Neural progenitor cell (in vitro differentiated cells): ENCODE results near the gene SLC9C1. TPM values are rescaled to one million over a fixed set of nuclear protein-coding genes. Genes with fewer than 3 reads are reported as not detected.

Experiments used
- DNase-seq: peaks from one replicate; pipeline ENCODE4 v3.0.0-alpha.2; 2016; ENCODE audit warnings: low spot score
- H2AFZ ChIP-seq: fragments of 200-600 bp; sonication (generic); replicated peaks from 2 replicates; pipeline ENCODE4 v1.6.1; 2016; ENCODE audit warnings: antibody characterized with exemption
- H3F3A ChIP-seq: fragments of 200-600 bp; sonication (generic); 2 replicates; pipeline ENCODE4 v1.6.1; 2016; ENCODE audit warnings: antibody characterized with exemption, low read depth
- H3K27ac ChIP-seq: fragments of 200-600 bp; sonication (generic); 2 replicates; pipeline ENCODE4 v1.5.1; 2016; ENCODE audit warnings: mild to moderate bottlenecking
- H3K27me3 ChIP-seq: fragments of 200-600 bp; sonication (generic); 2 replicates; pipeline ENCODE4 v1.6.1; 2016; ENCODE audit warnings: mild to moderate bottlenecking, moderate library complexity
- H3K36me3 ChIP-seq: fragments of 200-600 bp; sonication (generic); 2 replicates; pipeline ENCODE4 v1.5.1; 2016
- H3K4me1 ChIP-seq: fragments of 200-600 bp; sonication (generic); 2 replicates; pipeline ENCODE4 v1.6.1; 2016; ENCODE audit warnings: mixed run types
- H3K4me2 ChIP-seq: fragments of 200-600 bp; sonication (generic); 2 replicates; pipeline ENCODE4 v1.6.1; 2016
- H3K4me3 ChIP-seq: fragments of 200-600 bp; sonication (generic); 2 replicates; pipeline ENCODE4 v1.5.1; 2016
- H3K79me2 ChIP-seq: fragments of 200-600 bp; sonication (generic); 2 replicates; pipeline ENCODE4 v1.6.1; 2016; ENCODE audit warnings: low read depth
- H3K9ac ChIP-seq: fragments of 200-600 bp; sonication (generic); 2 replicates; pipeline ENCODE4 v1.6.1; 2016
- H3K9me3 ChIP-seq: fragments of 200-600 bp; sonication (generic); 2 replicates; pipeline ENCODE4 v1.5.1; 2016; ENCODE audit warnings: low read depth
- H4K20me1 ChIP-seq: fragments of 200-600 bp; sonication (generic); 2 replicates; pipeline ENCODE4 v1.6.1; 2016; ENCODE audit warnings: low read depth
- H3K27ac Mint-ChIP-seq: 3 replicates; pipeline ENCODE4 v1.8.0; 2021; ENCODE audit warnings: mixed read lengths
- H3K27me3 Mint-ChIP-seq: 2 replicates; pipeline ENCODE4 v1.8.0; 2022; ENCODE audit warnings: low read depth, mild to moderate bottlenecking, inconsistent platforms, moderate library complexity, mixed read lengths; ENCODE audit not compliant: insufficient read depth
- H3K36me3 Mint-ChIP-seq: 3 replicates; pipeline ENCODE4 v1.8.0; 2021; ENCODE audit warnings: mixed read lengths
- H3K4me1 Mint-ChIP-seq: 3 replicates; pipeline ENCODE4 v1.8.0; 2021; ENCODE audit warnings: mixed read lengths
- H3K4me3 Mint-ChIP-seq: 3 replicates; pipeline ENCODE4 v1.8.0; 2021; ENCODE audit warnings: mild to moderate bottlenecking, moderate library complexity, mixed read lengths
- H3K9me3 Mint-ChIP-seq: 3 replicates; pipeline ENCODE4 v1.8.0; 2020; ENCODE audit warnings: mixed read lengths
- EZH2 ChIP-seq: fragments of 200-600 bp; sonication (generic); IDR thresholded peaks from 2 replicates; pipeline ENCODE4 v1.6.1; 2017; ENCODE audit warnings: antibody characterized with exemption, mild to moderate bottlenecking, moderate library complexity
- EZH2phosphoT487 ChIP-seq: fragments of 200-600 bp; sonication (generic); IDR thresholded peaks from 2 replicates; pipeline ENCODE4 v1.6.1; 2017; ENCODE audit warnings: antibody characterized with exemption
- microRNA counts: library from miRNA; unstranded; fragments of <30 nt; microRNA quantifications from one replicate; lab custom pipeline; 2016
- microRNA-seq: library from miRNA; unstranded; fragments of <30 nt; microRNA quantifications from one replicate; pipeline ENCODE4, GENCODE V29; 2016
- small RNA-seq: library from RNA; depleted of rRNA; stranded (forward); fragments of <200 nt; gene quantifications from one replicate; pipeline ENCODE3, GENCODE V24; 2015
- total RNA-seq: library from RNA; depleted of rRNA; stranded (reverse); fragments of >200 nt; gene quantifications from 2 replicates; pipeline ENCODE4 v1.2.3, GENCODE V29; 2015; ENCODE audit warnings: low replicate concordance
- TF ChIP-seq, protein P1 (sequence below): fragments of 200-600 bp; sonication (generic); IDR thresholded peaks from 2 replicates; pipeline ENCODE4 v1.5.1; 2017; ENCODE audit warnings: antibody characterized with exemption, mild to moderate bottlenecking

SLC9C1 gene
- total RNA-seq, 1 donor from 2014 or later, result 1.3 TPM

DNA sequence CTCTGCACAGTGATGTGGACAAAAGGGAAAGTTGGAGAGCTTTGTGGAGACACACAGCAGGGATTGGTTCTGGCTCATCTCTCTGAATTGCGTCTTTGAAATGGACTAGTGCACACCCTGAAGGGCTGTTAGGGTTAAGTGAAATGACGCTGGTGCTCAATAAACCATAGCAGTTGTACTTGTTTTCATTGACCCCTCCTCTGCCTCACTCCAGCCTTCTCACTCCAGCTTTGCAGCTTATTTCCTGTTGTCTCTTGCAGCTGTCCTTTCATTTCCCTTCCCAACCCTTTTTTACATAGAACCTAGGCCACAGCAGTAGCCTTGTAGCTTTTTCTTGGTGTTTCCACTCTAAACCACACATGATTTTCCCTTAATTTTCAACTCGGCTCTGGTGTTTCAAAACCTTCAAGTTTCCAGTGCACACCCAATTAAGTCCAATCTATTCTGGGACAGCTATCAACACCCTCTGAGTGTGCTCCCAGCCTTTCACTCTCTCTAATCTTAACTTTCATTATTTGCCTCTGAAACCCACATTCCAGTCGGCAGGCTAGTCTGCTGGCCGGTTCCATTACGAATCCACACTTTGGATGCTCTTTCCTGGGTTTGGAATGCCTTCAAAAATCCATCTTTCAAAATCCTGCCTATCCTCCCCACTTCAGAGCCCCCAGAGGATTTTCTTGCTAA, 201.4 kb downstream of the SLC9C1 start:
- H3K4me2 ChIP-seq, result peak overlapping the region; percentile 25
- no peaks in the 10 kb centered on the region for H3K36me3 ChIP-seq
- H3F3A ChIP-seq, result peaks cover 12% of the 10 kb centered on the region
- Mint-ChIP-seq H3K9me3 (peaks cover 2% of the 10 kb centered on the region), H3K36me3 (peaks cover 3% of the 10 kb centered on the region), H3K27me3 (peaks cover 5% of the 10 kb centered on the region), H3K4me3 (no peak overlapping the region), H3K4me1 (peaks cover 25% of the 10 kb centered on the region), H3K27ac (peak overlapping the region; percentile 67)
- peaks cover 7% of the 10 kb centered on the region for H3K27me3 ChIP-seq
- peak overlapping the region; percentile 65 for H2AFZ ChIP-seq
- peaks cover 26% of the 10 kb centered on the region for H3K4me1 ChIP-seq
- H3K4me3 ChIP-seq, result no peak overlapping the region
- no peaks in the 10 kb centered on the region for H4K20me1 ChIP-seq
- no peaks in the 10 kb centered on the region for H3K79me2 ChIP-seq
- no peak for TF ChIP-seq EZH2phosphoT487
- TF ChIP-seq EZH2, result no peak
- TF ChIP-seq, protein P1, sequence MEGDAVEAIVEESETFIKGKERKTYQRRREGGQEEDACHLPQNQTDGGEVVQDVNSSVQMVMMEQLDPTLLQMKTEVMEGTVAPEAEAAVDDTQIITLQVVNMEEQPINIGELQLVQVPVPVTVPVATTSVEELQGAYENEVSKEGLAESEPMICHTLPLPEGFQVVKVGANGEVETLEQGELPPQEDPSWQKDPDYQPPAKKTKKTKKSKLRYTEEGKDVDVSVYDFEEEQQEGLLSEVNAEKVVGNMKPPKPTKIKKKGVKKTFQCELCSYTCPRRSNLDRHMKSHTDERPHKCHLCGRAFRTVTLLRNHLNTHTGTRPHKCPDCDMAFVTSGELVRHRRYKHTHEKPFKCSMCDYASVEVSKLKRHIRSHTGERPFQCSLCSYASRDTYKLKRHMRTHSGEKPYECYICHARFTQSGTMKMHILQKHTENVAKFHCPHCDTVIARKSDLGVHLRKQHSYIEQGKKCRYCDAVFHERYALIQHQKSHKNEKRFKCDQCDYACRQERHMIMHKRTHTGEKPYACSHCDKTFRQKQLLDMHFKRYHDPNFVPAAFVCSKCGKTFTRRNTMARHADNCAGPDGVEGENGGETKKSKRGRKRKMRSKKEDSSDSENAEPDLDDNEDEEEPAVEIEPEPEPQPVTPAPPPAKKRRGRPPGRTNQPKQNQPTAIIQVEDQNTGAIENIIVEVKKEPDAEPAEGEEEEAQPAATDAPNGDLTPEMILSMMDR, result no peak
- H3K9me3 ChIP-seq, result no peaks in the 10 kb centered on the region
- DNase-seq, result peak; percentile 37
- H3K27ac ChIP-seq, result no peak overlapping the region
- H3K9ac ChIP-seq, result no peak overlapping the region

DNA sequence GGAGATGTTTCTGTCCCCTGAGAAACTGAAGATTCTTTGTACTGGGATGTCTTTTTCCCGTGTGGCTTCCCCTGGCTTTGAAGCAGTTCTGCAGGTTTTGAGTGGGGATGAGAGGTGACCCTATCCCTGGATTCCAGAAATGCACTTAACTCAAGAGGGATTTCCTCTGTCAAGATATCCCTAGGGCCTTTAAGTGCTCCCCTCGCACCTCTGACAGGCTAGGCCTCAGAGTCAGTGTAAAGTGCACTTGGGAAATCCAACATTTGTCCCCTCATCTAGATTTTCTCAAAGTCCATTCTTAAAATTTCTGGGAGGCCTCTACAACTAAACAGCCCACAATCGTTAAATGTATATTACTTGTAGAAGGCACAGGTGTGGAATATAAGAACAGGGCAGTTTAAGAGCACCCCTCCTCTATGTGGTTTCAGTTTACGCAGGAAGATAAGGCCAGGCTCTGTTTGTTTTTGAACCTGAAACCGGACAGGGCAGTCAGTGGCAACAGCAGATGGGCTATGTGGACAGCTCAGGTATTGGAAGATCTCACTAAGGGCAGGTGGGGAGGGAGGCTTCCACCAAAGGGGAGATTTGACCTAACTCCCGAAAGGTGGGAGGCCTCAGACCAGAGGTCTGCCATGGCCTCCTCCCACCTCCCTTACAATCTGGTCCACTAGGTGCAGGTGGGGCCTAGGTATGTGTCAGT, 203.0 kb downstream of the SLC9C1 start:
- H3F3A ChIP-seq, result peaks cover 17% of the 10 kb centered on the region
- DNase-seq, result no peak
- Mint-ChIP-seq H3K4me1 (peaks cover 33% of the 10 kb centered on the region), H3K27ac (no peak overlapping the region), H3K36me3 (peaks cover 3% of the 10 kb centered on the region), H3K27me3 (peaks cover 10% of the 10 kb centered on the region), H3K9me3 (peaks cover 2% of the 10 kb centered on the region), H3K4me3 (no peak overlapping the region)
- H3K9me3 ChIP-seq, result no peaks in the 10 kb centered on the region
- H3K9ac ChIP-seq, result no peak overlapping the region
- no peak overlapping the region for H2AFZ ChIP-seq
- peaks cover 18% of the 10 kb centered on the region for H3K27me3 ChIP-seq
- no peaks in the 10 kb centered on the region for H3K79me2 ChIP-seq
- H3K4me3 ChIP-seq, result no peak overlapping the region
- no peaks in the 10 kb centered on the region for H4K20me1 ChIP-seq
- peak overlapping the region; percentile 19 for H3K4me2 ChIP-seq
- H3K4me1 ChIP-seq, result peaks cover 31% of the 10 kb centered on the region
- TF ChIP-seq, protein P1, result no peak
- TF ChIP-seq EZH2phosphoT487, result no peak
- TF ChIP-seq EZH2, result no peak
- no peaks in the 10 kb centered on the region for H3K36me3 ChIP-seq
- H3K27ac ChIP-seq, result no peak overlapping the region

MicroRNA genes within 50 kb of the gene (microRNA counts, 767-probe panel; counts per million panel counts)
- 460 counts per million, percentile 90 among the panel's probes with 10 or more counts for microRNA hsa-miR-567 (lab: Ali Mortazavi, UCI)

Small RNA genes lying within 50 kb of the gene (microRNA-seq; reads per million reads assigned to microRNA genes)
- gene MIR567, result not detected

Small RNA genes lying within 50 kb of the gene (small RNA-seq; reads per million reads assigned to genes)
- not detected for gene MIR567

Other genes with a start within 250 kb of the SLC9C1 start
- 2.4 and 4.9 TPM in 2 replicates for gene C3orf52, start 207.8 kb downstream of the SLC9C1 start, total RNA-seq
- not detected in 2 replicates for gene GCSAM, start 161.0 kb downstream of the SLC9C1 start, total RNA-seq
- 41.5 and 48.4 TPM in 2 replicates for gene CD200, start 38.9 kb upstream of the SLC9C1 start, total RNA-seq
- gene BTLA, start 205.3 kb upstream of the SLC9C1 start, total RNA-seq, result 3.9 TPM in 1 of 2 replicates, not detected in the other